RCC 7860 (cell line): ENCODE results near the gene TFEB.
A peak's percentile ranks its signal among the peaks of the same experiment; 100 is the strongest.

ENCODE experiments used
- DNase-seq: peaks from one replicate; pipeline ENCODE4 v3.0.0-alpha.2; 2015; ENCODE audit warnings: low spot score
- FAIRE-seq: peaks from 2 replicates; lab custom pipeline; 2012; peaks lifted over from hg19 to GRCh38; lab: Jason Lieb, UNC

Gene TFEB

GRCh38 chr6:41735427-41736185 lies at the start of gene TFEB:
TSS of gene TFEB (minus strand) at chr6:41735608. CDS start at chr6:41691213, 44,395 bp downstream.
- no peak for FAIRE-seq

GRCh38 chr6:41784581-41785171 lies 49.3 kb upstream of the TFEB start:
- FAIRE-seq, result no peak
- no peak for DNase-seq

More at GRCh38 chr6:41735427-41736185, at the start of gene TFEB:
- DNase-seq, result peak; percentile 57

GRCh38 chr6:41783106-41783780 lies 47.8 kb upstream of the TFEB start:
- DNase-seq (no peak), FAIRE-seq (no peak)

- DNase-seq, result no peak
- FAIRE-seq, result no peak
These were observed 45.9 kb upstream of the TFEB start for GRCh38 chr6:41781366-41781730.

GRCh38 chr6:41780551-41781365 lies 45.4 kb upstream of the TFEB start, which contains the start of gene PRICKLE4:
TSS of gene PRICKLE4 (plus strand) at chr6:41780782. CDS start at chr6:41783474, 2,692 bp downstream.
- no peak for FAIRE-seq
- no peak for DNase-seq

- FAIRE-seq (no peak), DNase-seq (peak; percentile 79)
These were observed 44.6 kb upstream of the TFEB start, which contains the start of gene FRS3 for GRCh38 chr6:41779788-41780550. TSS of gene FRS3 (minus strand) at chr6:41779900. CDS start at chr6:41776987, 2,913 bp downstream.

- FAIRE-seq (no peak), DNase-seq (no peak)
These were observed 43.9 kb upstream of the TFEB start for GRCh38 chr6:41779336-41779735.

GRCh38 chr6:41778895-41779294 lies 43.5 kb upstream of the TFEB start:
- FAIRE-seq (no peak), DNase-seq (no peak)

- no peak for FAIRE-seq
- no peak for DNase-seq
These were observed 42.3 kb upstream of the TFEB start for GRCh38 chr6:41777551-41778285.

GRCh38 chr6:41775293-41775882 lies 40.0 kb upstream of the TFEB start:
- DNase-seq (no peak), FAIRE-seq (no peak)

GRCh38 chr6:41774841-41775240 lies 39.4 kb upstream of the TFEB start:
- no peak for FAIRE-seq

GRCh38 chr6:41771058-41771983 lies 35.9 kb upstream of the TFEB start:
- FAIRE-seq (no peak), DNase-seq (no peak)

More at GRCh38 chr6:41774841-41775240, 39.4 kb upstream of the TFEB start:
- no peak for DNase-seq

- FAIRE-seq, result no peak
- DNase-seq, result no peak
These were observed 35.1 kb upstream of the TFEB start for GRCh38 chr6:41770381-41771057.

GRCh38 chr6:41769376-41769775 lies 34.0 kb upstream of the TFEB start:
- FAIRE-seq, result no peak

GRCh38 chr6:41768545-41769308 lies 33.3 kb upstream of the TFEB start:
- DNase-seq, result no peak
- FAIRE-seq, result no peak

More at GRCh38 chr6:41769376-41769775, 34.0 kb upstream of the TFEB start:
- no peak for DNase-seq

GRCh38 chr6:41767112-41767833 lies 31.9 kb upstream of the TFEB start:
- DNase-seq, result no peak
- FAIRE-seq, result no peak
